GM12864 (cell line): Measurements from ENCODE around the gene NTNG2.

Source experiments
- DNase-seq: peaks from one replicate; pipeline ENCODE4 v3.0.0-alpha.2; 2011; ENCODE audit warnings: low read depth
- H3K4me3 ChIP-seq: 2 replicates; pipeline ENCODE4 v1.5.1; 2011; ENCODE audit warnings: mild to moderate bottlenecking, low read depth, low read length, control low read depth
- CTCF ChIP-seq: IDR thresholded peaks from 2 replicates; pipeline ENCODE4 v1.5.1; 2011; ENCODE audit warnings: low read depth, mild to moderate bottlenecking, moderate library complexity, low read length, control low read depth, inconsistent platforms; ENCODE audit errors: missing control alignments

The NTNG2 gene

GRCh38 chr9:132245465-132245864 lies 83.6 kb downstream of the NTNG2 start:
- TF ChIP-seq CTCF, result no peak
- DNase-seq, result no peak
- no peak overlapping the region for H3K4me3 ChIP-seq

GRCh38 chr9:132247942-132248341 lies 86.1 kb downstream of the NTNG2 start:
- DNase-seq, result no peak
- TF ChIP-seq CTCF, result no peak
- no peak overlapping the region for H3K4me3 ChIP-seq

- no peak overlapping the region for H3K4me3 ChIP-seq
- TF ChIP-seq CTCF, result no peak
- DNase-seq, result no peak
Observed at GRCh38 chr9:132249123-132249522, 87.3 kb downstream of the NTNG2 start.

GRCh38 chr9:132249690-132250089 lies 87.8 kb downstream of the NTNG2 start:
- no peak for DNase-seq
- no peak overlapping the region for H3K4me3 ChIP-seq
- TF ChIP-seq CTCF, result no peak

- no peak overlapping the region for H3K4me3 ChIP-seq
- no peak for DNase-seq
- no peak for TF ChIP-seq CTCF
Observed at GRCh38 chr9:132250324-132251262, 88.7 kb downstream of the NTNG2 start.

- no peak for DNase-seq
- TF ChIP-seq CTCF, result no peak
- H3K4me3 ChIP-seq, result no peak overlapping the region
Observed at GRCh38 chr9:132260846-132261245, 99.0 kb downstream of the NTNG2 start.

- no peak for TF ChIP-seq CTCF
- no peak overlapping the region for H3K4me3 ChIP-seq
- no peak for DNase-seq
Observed at GRCh38 chr9:132266017-132266416, 104.2 kb downstream of the NTNG2 start.
